Suprapubic skin (tissue), 3 donors: Measurements from ENCODE around the gene LTBP2.

Experiments
- EP300 ChIP-seq: sonication (generic); formaldehyde crosslinking; IDR thresholded peaks from one replicate; pipeline ENCODE4 v1.6.1; 2017; ENCODE audit warnings: antibody characterized with exemption
- TF ChIP-seq, protein P1 (sequence below), 2 donors: fragments of 200-600 bp in 1 of 2; fragments of 450-650 bp in 1 of 2; sonication (generic) in 1 of 2; IDR thresholded peaks; one replicate each; pipeline ENCODE4 v1.5.1; 2016 to 2019; ENCODE audit warnings: antibody characterized with exemption in 2 of 2, mild to moderate bottlenecking in 1 of 2, moderate library complexity in 1 of 2

DNA sequence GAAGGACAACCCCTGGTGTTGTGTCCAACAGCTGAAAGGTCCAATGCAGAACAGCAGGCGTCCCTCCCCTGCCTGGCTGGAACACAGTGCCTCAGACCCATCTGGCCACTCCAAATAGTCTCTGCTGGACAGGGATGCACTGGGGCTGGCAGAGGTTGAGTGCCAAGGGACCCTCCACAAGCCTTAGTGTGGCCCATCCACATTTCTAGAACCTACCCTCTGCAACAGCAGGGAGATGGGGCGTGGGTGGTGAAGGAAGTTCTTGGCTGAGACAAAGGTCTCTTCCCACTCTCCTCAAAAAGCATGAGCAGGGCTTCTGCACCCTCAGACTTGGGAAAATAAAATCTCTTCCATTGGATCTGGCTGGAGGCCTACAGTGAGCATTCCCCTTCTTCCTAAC lies 36.5 kb downstream of the LTBP2 start:
- TF ChIP-seq EP300: no peak
- TF ChIP-seq, protein P1, sequence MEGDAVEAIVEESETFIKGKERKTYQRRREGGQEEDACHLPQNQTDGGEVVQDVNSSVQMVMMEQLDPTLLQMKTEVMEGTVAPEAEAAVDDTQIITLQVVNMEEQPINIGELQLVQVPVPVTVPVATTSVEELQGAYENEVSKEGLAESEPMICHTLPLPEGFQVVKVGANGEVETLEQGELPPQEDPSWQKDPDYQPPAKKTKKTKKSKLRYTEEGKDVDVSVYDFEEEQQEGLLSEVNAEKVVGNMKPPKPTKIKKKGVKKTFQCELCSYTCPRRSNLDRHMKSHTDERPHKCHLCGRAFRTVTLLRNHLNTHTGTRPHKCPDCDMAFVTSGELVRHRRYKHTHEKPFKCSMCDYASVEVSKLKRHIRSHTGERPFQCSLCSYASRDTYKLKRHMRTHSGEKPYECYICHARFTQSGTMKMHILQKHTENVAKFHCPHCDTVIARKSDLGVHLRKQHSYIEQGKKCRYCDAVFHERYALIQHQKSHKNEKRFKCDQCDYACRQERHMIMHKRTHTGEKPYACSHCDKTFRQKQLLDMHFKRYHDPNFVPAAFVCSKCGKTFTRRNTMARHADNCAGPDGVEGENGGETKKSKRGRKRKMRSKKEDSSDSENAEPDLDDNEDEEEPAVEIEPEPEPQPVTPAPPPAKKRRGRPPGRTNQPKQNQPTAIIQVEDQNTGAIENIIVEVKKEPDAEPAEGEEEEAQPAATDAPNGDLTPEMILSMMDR (IDR thresholded peaks at IDR 0.05): no peak
